Measurements from ENCODE around the gene TBX5.

TBX5 gene

GRCh38 chr12:114403690-114404066 is 2.3 kb downstream of the TBX5 start:
- no peak for TF ChIP-seq CTCF (IDR thresholded peaks at IDR 0.05; ENCODE audit: extremely low read depth, missing control alignments)

GRCh38 chr12:114403011-114403689 is 2.8 kb downstream of the TBX5 start:
- no peak for DNase-seq (ENCODE audit: low spot score)
- no peak for TF ChIP-seq CTCF (IDR thresholded peaks at IDR 0.05; ENCODE audit: extremely low read depth, missing control alignments)

More at GRCh38 chr12:114403690-114404066, 2.3 kb downstream of the TBX5 start:
- no peak for DNase-seq (ENCODE audit: low spot score)

- no peak for TF ChIP-seq CTCF (IDR thresholded peaks at IDR 0.05; ENCODE audit: extremely low read depth, missing control alignments)
- DNase-seq (ENCODE audit: low spot score), result no peak
Observed at GRCh38 chr12:114402084-114402717, 3.7 kb downstream of the TBX5 start.

- DNase-seq (ENCODE audit: low spot score), result no peak
- TF ChIP-seq CTCF (IDR thresholded peaks at IDR 0.05; ENCODE audit: extremely low read depth, missing control alignments), result no peak
Observed at GRCh38 chr12:114401328-114402083, 4.4 kb downstream of the TBX5 start.

- no peak for TF ChIP-seq CTCF (IDR thresholded peaks at IDR 0.05; ENCODE audit: extremely low read depth, missing control alignments)
- DNase-seq (ENCODE audit: low spot score), result no peak
Observed at GRCh38 chr12:114400925-114401324, 5.0 kb downstream of the TBX5 start.

- no peak for DNase-seq (ENCODE audit: low spot score)
- no peak for TF ChIP-seq CTCF (IDR thresholded peaks at IDR 0.05; ENCODE audit: extremely low read depth, missing control alignments)
Observed at GRCh38 chr12:114400361-114400811, 5.6 kb downstream of the TBX5 start.

GRCh38 chr12:114399664-114400211 is 6.2 kb downstream of the TBX5 start:
- no peak for DNase-seq (ENCODE audit: low spot score)
- no peak for TF ChIP-seq CTCF (IDR thresholded peaks at IDR 0.05; ENCODE audit: extremely low read depth, missing control alignments)

Data from GM20000 (cell line).